ENCODE data around the gene KRTAP11-1.

KRTAP11-1 gene, protein sequence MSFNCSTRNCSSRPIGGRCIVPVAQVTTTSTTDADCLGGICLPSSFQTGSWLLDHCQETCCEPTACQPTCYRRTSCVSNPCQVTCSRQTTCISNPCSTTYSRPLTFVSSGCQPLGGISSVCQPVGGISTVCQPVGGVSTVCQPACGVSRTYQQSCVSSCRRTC

DNA sequence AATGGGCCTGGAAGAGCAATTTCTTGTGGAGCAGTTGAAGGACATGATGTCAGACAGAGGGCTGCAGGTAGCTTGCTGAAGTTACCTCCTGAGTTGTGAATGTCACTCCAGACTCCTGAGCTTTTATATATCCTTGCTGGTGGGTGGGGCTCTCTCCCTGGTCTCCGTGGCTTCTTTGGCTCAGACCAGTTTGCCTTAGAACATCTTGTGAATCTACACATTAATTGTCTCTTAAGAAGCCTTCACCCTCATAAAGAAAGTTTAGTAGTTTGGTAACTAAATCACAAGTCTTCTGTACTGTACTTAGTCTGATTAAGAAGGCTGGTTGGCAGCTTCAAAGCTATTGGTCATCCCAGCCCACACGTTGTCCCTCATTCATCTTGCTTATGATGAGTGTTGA lies at the start of gene KRTAP11-1:
KRTAP11-1 (minus strand) TSS at position 101 of the 400 bp plus-strand sequence; CDS start at position 45, 56 bp downstream.
- DNase-seq, result no peak

DNA sequence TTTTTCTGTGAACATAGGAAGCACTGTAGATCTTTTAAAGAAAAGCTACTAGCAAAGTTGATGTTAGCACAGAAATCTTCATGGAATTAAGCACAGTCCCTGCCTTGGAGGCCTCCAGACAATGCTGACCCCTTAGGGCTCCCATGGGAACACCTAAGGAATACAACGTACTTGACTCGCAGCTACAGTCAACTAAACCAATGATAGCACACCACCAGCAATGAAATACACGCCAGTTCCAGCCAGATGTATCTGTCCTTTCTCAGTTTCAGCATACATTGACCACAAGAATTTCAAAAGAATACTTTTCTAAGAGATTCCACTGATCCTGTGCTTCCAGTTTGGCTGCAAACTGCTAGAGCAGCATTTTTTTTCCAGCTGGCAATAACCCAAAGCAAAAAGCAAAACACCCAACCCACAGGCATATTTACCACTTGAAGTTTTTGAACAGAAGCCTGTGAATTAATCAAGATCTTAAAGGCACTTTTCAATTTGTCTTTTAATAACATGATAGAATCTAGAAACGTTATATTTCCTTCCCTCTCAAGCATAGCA lies 42.8 kb upstream of the KRTAP11-1 start:
- DNase-seq, result no peak

DNA sequence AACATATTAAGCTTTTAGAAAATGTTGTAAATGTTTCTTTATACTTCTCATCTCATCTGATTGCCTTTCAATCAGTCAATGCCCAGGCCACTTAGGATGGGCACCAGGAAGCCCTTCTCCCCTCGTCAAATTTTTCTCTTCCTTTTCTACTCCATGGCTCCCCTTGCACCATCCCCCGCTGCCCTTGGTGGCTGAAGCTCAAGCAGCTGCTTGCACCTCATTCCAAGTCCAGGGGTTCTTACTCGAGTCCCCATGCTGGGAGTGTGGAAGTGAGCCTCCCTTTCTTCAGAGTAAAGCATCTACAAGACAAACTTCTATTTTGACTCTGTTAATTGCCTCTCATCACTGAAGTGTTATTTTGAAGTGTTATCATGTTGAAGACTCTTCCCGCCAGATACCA lies 39.7 kb upstream of the KRTAP11-1 start:
- no peak for DNase-seq

DNA sequence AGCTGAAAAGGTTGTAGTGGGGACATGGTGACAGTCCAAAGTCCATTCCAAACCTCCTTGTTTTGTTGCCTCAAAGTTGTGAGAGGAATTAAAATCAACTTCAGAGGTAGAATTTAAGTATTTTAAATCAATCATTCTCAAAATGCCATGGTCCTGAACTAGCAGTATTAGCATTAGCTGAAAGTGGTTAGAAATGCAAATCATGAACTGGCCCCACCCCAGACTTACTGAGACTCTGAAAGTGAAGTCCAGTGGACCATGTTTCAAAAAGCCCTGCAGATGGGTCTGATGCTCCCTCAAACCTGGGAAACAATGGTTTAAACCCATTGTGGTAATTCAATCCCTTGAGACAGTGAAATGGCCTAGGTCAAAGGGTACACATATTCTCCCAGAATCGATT lies 36.2 kb upstream of the KRTAP11-1 start:
- no peak for DNase-seq

DNA sequence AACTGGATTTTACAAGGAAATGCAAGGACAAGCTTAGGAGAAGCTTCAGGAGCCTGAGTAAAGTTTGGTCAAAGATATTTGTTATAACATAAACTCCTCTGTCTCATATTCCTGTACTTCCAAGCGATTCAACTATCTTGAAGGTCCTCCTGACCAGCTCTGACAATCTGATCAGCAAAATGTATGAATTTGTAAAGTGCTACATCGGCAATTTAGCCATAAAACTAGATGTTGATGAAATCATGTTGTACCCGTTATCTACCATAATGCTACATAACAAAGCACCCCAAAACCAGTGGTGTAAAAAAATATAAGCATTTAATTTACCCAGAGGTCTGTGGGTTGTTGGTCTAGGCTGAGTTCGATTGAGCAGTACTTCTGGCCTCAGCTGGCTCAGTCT lies 19.5 kb upstream of the KRTAP11-1 start:
- no peak for DNase-seq

- DNase-seq, result no peak
These were observed 1.7 kb upstream of the KRTAP11-1 start for GRCh38 chr21:30882866-30883597.

DNA sequence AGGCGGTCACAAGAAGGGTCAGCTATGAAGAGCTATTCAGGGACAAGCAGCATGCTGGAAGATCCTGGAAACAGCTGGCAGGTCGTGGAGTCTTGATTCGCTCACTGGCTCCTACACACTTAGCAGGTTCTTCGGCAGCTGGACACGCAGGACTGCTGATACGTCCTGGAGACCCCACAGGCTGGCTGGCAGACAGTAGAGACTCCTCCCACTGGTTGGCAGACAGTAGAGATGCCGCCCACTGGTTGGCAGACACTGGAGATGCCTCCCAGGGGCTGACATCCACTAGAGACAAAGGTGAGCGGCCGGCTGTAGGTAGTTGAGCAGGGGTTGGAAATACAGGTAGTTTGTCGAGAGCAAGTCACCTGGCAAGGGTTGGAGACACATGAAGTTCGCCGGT lies 466 bp downstream of the KRTAP11-1 start:
- DNase-seq, result no peak

- DNase-seq, result no peak
These were observed 6.9 kb downstream of the KRTAP11-1 start for GRCh38 chr21:30874526-30874925.

GRCh38 chr21:30847627-30848500 lies 33.5 kb downstream of the KRTAP11-1 start:
- DNase-seq, result no peak

DNA sequence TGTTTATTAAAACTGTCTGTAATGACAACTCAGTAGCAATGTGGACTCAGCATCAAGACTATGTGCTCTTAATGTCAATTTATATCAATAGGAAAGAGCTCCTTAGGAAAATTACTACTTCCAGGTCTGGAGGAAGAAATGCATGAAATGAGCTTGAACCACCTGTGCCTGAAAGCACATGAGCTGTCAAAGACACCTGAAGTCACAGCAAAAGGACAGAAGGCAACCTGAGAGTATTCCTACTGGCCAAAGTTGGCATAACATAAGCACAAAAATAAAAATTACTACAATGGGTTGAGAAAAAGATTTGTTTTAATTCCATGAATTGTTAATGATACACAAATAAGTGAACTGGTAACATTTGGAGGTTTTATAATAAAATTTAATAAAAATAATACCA lies 38.4 kb downstream of the KRTAP11-1 start:
- no peak for DNase-seq

- no peak for DNase-seq
These were observed 42.1 kb downstream of the KRTAP11-1 start for GRCh38 chr21:30839304-30839703.

GRCh38 chr21:30838536-30838935 lies 42.8 kb downstream of the KRTAP11-1 start:
- DNase-seq, result no peak

GRCh38 chr21:30831194-30831765 lies 50.1 kb downstream of the KRTAP11-1 start:
- peak; percentile 5 to 31 for DNase-seq
